SK-MEL-5 (cell line): ENCODE data around the gene HUS1. TPM values are rescaled to one million over a fixed set of nuclear protein-coding genes. Genes with fewer than 3 reads are reported as not detected.
A peak's percentile ranks its signal among the peaks of the same experiment; 100 is the strongest.
"Not testable (repeated sequence)": the region's sequence is repeated elsewhere in the genome, so short reads cannot be mapped to it uniquely, and the experiment has no call there.

Experiments used
- DNase-seq: peaks from one replicate; pipeline ENCODE4 v3.0.0-alpha.2; 2016; ENCODE audit warnings: low read depth, low spot score
- in situ Hi-C: cut with HindIII; loops from 2 replicates; pipeline ENCODE4 v1.10.0; 2016; ENCODE audit warnings: low sequenced_read_pairs, high pct_unique_total_duplicates, low pct_unique_long_range_greater_than_20kb
- total RNA-seq: library from RNA; depleted of rRNA; stranded (reverse); fragments of >200 nt; shearing (Covaris generic); gene quantifications from 2 replicates; pipeline ENCODE4 v1.2.3, GENCODE V29; 2014

The HUS1 gene
- total RNA-seq, 1 experiment from 2014 or later, result 50.4 TPM

GRCh38 chr7:47938574-47939165 is 40.7 kb downstream of the HUS1 start:
- DNase-seq, result peak; percentile 51
- in situ Hi-C loops, result no loop called here

- DNase-seq, result peak; percentile 38
- in situ Hi-C loops, result no loop called here
These were observed 41.5 kb downstream of the HUS1 start for GRCh38 chr7:47937711-47938573.

- in situ Hi-C loops, result no loop called here
- DNase-seq, result no peak
These were observed 42.2 kb downstream of the HUS1 start for GRCh38 chr7:47937065-47937687.

- DNase-seq, result no peak
- in situ Hi-C loops, result no loop called here
These were observed 43.1 kb downstream of the HUS1 start for GRCh38 chr7:47936323-47936722.

- no peak for DNase-seq
- in situ Hi-C loops, result no loop called here
These were observed 44.1 kb downstream of the HUS1 start for GRCh38 chr7:47935336-47935735.

- DNase-seq, result no peak
- in situ Hi-C loops, result no loop called here
These were observed 44.6 kb downstream of the HUS1 start for GRCh38 chr7:47934831-47935230.

- in situ Hi-C loops, result no loop called here
- DNase-seq, result no peak
These were observed 46.2 kb downstream of the HUS1 start for GRCh38 chr7:47933215-47933614.

- in situ Hi-C loops, result no loop called here
- DNase-seq, result no peak
These were observed 46.9 kb downstream of the HUS1 start for GRCh38 chr7:47932466-47933037.

- in situ Hi-C loops, result no loop called here
- DNase-seq, result no peak
These were observed 47.4 kb downstream of the HUS1 start for GRCh38 chr7:47932016-47932415.

- no peak for DNase-seq
- in situ Hi-C loops, result no loop called here
These were observed 48.1 kb downstream of the HUS1 start for GRCh38 chr7:47931005-47932004.

GRCh38 chr7:47924266-47924665 is 55.1 kb downstream of the HUS1 start:
- DNase-seq, result no peak
- in situ Hi-C loops, result no loop called here

- in situ Hi-C loops, DNase-seq: not testable (repeated sequence)
These were observed 56.1 kb downstream of the HUS1 start for GRCh38 chr7:47923081-47923875.

- in situ Hi-C loops, result not testable (repeated sequence)
These were observed 62.9 kb downstream of the HUS1 start for GRCh38 chr7:47916514-47916913.

GRCh38 chr7:47915616-47915976 is 63.8 kb downstream of the HUS1 start:
- in situ Hi-C loops, result no loop called here

More at GRCh38 chr7:47916514-47916913, 62.9 kb downstream of the HUS1 start:
- not testable (repeated sequence) for DNase-seq

GRCh38 chr7:47914717-47915615 is 64.4 kb downstream of the HUS1 start:
- DNase-seq, result peak; percentile 50
- in situ Hi-C loops, result no loop called here

More at GRCh38 chr7:47915616-47915976, 63.8 kb downstream of the HUS1 start:
- DNase-seq, result no peak
